ENCODE data around the gene PRRG2.

The PRRG2 gene

GRCh38 chr19:49581007-49581508 lies at the start of gene PRRG2:
PRRG2 (plus strand) TSS chr19:49581316; CDS start chr19:49583220, 1,904 bp downstream.
- no peak for DNase-seq (ENCODE audit: low read depth)

- DNase-seq (ENCODE audit: low read depth) = peak; percentile 74
Observed at GRCh38 chr19:49533551-49534488, 47.3 kb upstream of the PRRG2 start.

GRCh38 chr19:49534632-49535385 lies 46.3 kb upstream of the PRRG2 start:
- no peak for DNase-seq (ENCODE audit: low read depth)

GRCh38 chr19:49536921-49537462 lies 44.1 kb upstream of the PRRG2 start:
- DNase-seq (ENCODE audit: low read depth) = no peak

GRCh38 chr19:49538643-49539042 lies 42.5 kb upstream of the PRRG2 start:
- no peak for DNase-seq (ENCODE audit: low read depth)

- DNase-seq (ENCODE audit: low read depth) = no peak
Observed at GRCh38 chr19:49539192-49539952, 41.7 kb upstream of the PRRG2 start.

- no peak for DNase-seq (ENCODE audit: low read depth)
Observed at GRCh38 chr19:49541914-49542313, 39.2 kb upstream of the PRRG2 start.

- DNase-seq (ENCODE audit: low read depth) = no peak
Observed at GRCh38 chr19:49542446-49542845, 38.7 kb upstream of the PRRG2 start.

GRCh38 chr19:49543032-49543431 lies 38.1 kb upstream of the PRRG2 start:
- DNase-seq (ENCODE audit: low read depth) = no peak

- DNase-seq (ENCODE audit: low read depth) = no peak
Observed at GRCh38 chr19:49544154-49544553, 37.0 kb upstream of the PRRG2 start.

- DNase-seq (ENCODE audit: low read depth) = peak; percentile 59
Observed at GRCh38 chr19:49546825-49547565, 34.1 kb upstream of the PRRG2 start.

- DNase-seq (ENCODE audit: low read depth) = no peak
Observed at GRCh38 chr19:49549045-49549444, 32.1 kb upstream of the PRRG2 start.

- no peak for DNase-seq (ENCODE audit: low read depth)
Observed at GRCh38 chr19:49551531-49551930, 29.6 kb upstream of the PRRG2 start.

GRCh38 chr19:49552749-49553148 lies 28.4 kb upstream of the PRRG2 start:
- no peak for DNase-seq (ENCODE audit: low read depth)

- peak; percentile 45 for DNase-seq (ENCODE audit: low read depth)
Observed at GRCh38 chr19:49553451-49554271, 27.5 kb upstream of the PRRG2 start.

- no peak for DNase-seq (ENCODE audit: low read depth)
Observed at GRCh38 chr19:49554701-49555181, 26.4 kb upstream of the PRRG2 start.

- peak; percentile 62 for DNase-seq (ENCODE audit: low read depth)
Observed at GRCh38 chr19:49555600-49556411, 25.3 kb upstream of the PRRG2 start.

GRCh38 chr19:49556412-49557398 lies 24.4 kb upstream of the PRRG2 start:
- peak; percentile 51 for DNase-seq (ENCODE audit: low read depth)
